HCT116 (cell line): ENCODE data around the gene SERPINI2. TPM values are rescaled to one million over a fixed set of nuclear protein-coding genes. Genes with fewer than 3 reads are reported as not detected.

Source experiments
- ATAC-seq: fragments of 200-7000 bp; cut with Tn5 transposase; 2 replicates; pipeline ENCODE4 v1.9.1; 2020; ENCODE audit warnings: mild to moderate bottlenecking, moderate library complexity
- BruUV-seq: library from RNA; stranded (reverse); fragments of 400-500 nt; replicated peaks from 2 replicates; lab custom pipeline; 2021; lab: Mats Ljungman, UMichigan
- CTCF ChIA-PET: fragments of 300-600 bp; sonication (Branson Sonifier 250); formaldehyde crosslinking; loops from one replicate; lab custom pipeline; 2021; ENCODE audit warnings: antibody characterized with exemption; lab: Charles Lee
- POLR2A ChIA-PET: fragments of 300-600, 350-600 bp; sonication (Branson Sonifier 250); formaldehyde crosslinking; loops from one replicate; lab custom pipeline; 2021; ENCODE audit warnings: antibody characterized with exemption; lab: Charles Lee
- RAD21 ChIA-PET, 2 experiments: fragments of 300-600 bp; sonication (Branson Sonifier 250); formaldehyde crosslinking; loops; one replicate each; lab custom pipeline; 2023; ENCODE audit warnings: low total read pairs in 2 of 2; ENCODE audit not compliant: uncharacterized antibody in 2 of 2, unreplicated experiment in 2 of 2, low non-redundant PET in 1 of 2; lab: Charles Lee
- DNase-seq: peaks from one replicate; pipeline ENCODE4 v3.0.0-alpha.2; 2010; ENCODE audit warnings: low read depth, low spot score
- H2AFZ ChIP-seq: fragments of 200-600 bp; shearing (Covaris generic), sonication (generic); 2 replicates; pipeline ENCODE4 v1.6.1; 2017; ENCODE audit warnings: low read depth, mixed run types, mixed read lengths, antibody characterized with exemption, low read length; ENCODE audit not compliant: poor library complexity, severe bottlenecking
- H3K27ac ChIP-seq: 2 replicates; pipeline ENCODE4 v1.5.1; 2012; ENCODE audit warnings: low read depth, low read length
- H3K27me3 ChIP-seq: fragments of 200-600 bp; sonication (generic); 2 replicates; pipeline ENCODE4 v1.6.1; 2016; ENCODE audit warnings: mixed run types, low read length, mixed read lengths; ENCODE audit not compliant: insufficient read depth
- H3K36me3 ChIP-seq, 2 experiments: fragments of 200-500 bp in 1 of 2; fragments of 200-600 bp in 1 of 2; sonication (Bioruptor generic) in 1 of 2; sonication (generic) in 1 of 2; 2 replicates each; pipeline versions ENCODE4 v1.5.1 to v1.6.1; 2014 to 2016; ENCODE audit warnings: low read length in 2 of 2, inconsistent platforms in 1 of 2, mixed read lengths in 1 of 2, mixed run types in 1 of 2; ENCODE audit not compliant: insufficient read depth in 2 of 2, control insufficient read depth in 1 of 2
- H3K4me1 ChIP-seq, 2 experiments: fragments of 200-600 bp in 1 of 2; sonication (generic) in 1 of 2; 2 replicates each; pipeline versions ENCODE4 v1.5.1 to v1.6.1; 2012 to 2017; ENCODE audit warnings: low read length in 2 of 2, inconsistent platforms in 1 of 2, mild to moderate bottlenecking in 1 of 2, mixed read lengths in 1 of 2, mixed run types in 1 of 2, moderate library complexity in 1 of 2; ENCODE audit not compliant: insufficient read depth in 2 of 2, control insufficient read depth in 1 of 2
- H3K4me2 ChIP-seq: fragments of 200-600 bp; sonication (generic); 2 replicates; pipeline ENCODE4 v1.6.1; 2017; ENCODE audit warnings: mixed run types, low read length, mixed read lengths
- H3K4me3 ChIP-seq, 2 experiments: fragments of 200-600 bp in 1 of 2; sonication (generic) in 1 of 2; replicated peaks in 1 of 2; 2 replicates each; pipeline ENCODE4 v1.5.1; 2011 to 2016; ENCODE audit warnings: low read length in 2 of 2, control low read depth in 1 of 2, low read depth in 1 of 2, mild to moderate bottlenecking in 1 of 2, mixed read lengths in 1 of 2, mixed run types in 1 of 2
- H3K79me2 ChIP-seq: fragments of 200-600 bp; sonication (generic); 2 replicates; pipeline ENCODE4 v1.6.1; 2017; ENCODE audit warnings: mild to moderate bottlenecking, mixed run types, low read length, moderate library complexity, mixed read lengths; ENCODE audit not compliant: insufficient read depth
- H3K9ac ChIP-seq: fragments of 200-600 bp; sonication (generic); 2 replicates; pipeline ENCODE4 v1.6.1; 2016; ENCODE audit warnings: low read length, mixed read lengths
- H3K9me2 ChIP-seq: fragments of 200-600 bp; sonication (generic), shearing (Covaris generic); 2 replicates; pipeline ENCODE4 v1.6.1; 2017; ENCODE audit warnings: mixed run types, mild to moderate bottlenecking, moderate library complexity; ENCODE audit not compliant: insufficient read depth
- H3K9me3 ChIP-seq, 2 experiments: fragments of 200-500 bp in 1 of 2; fragments of 200-600 bp in 1 of 2; sonication (Bioruptor generic) in 1 of 2; sonication (generic) in 1 of 2; 2 replicates each; pipeline ENCODE4 v1.6.1; 2014 to 2017; ENCODE audit warnings: low read length in 2 of 2, mixed read lengths in 2 of 2, inconsistent platforms in 1 of 2, low read depth in 1 of 2, mild to moderate bottlenecking in 1 of 2, mixed run types in 1 of 2, moderate library complexity in 1 of 2; ENCODE audit not compliant: control insufficient read depth in 1 of 2, insufficient read depth in 1 of 2
- H4K20me1 ChIP-seq: fragments of 200-600 bp; sonication (generic), shearing (Covaris generic); 2 replicates; pipeline ENCODE4 v1.6.1; 2017; ENCODE audit warnings: mixed run types, mild to moderate bottlenecking, moderate library complexity; ENCODE audit not compliant: insufficient read depth
- CBX3 ChIP-seq: IDR thresholded peaks from 2 replicates; pipeline ENCODE4 v1.6.1; 2012; ENCODE audit warnings: low read depth
- ELF1 ChIP-seq: IDR thresholded peaks from 2 replicates; pipeline ENCODE4 v1.6.1; 2012; ENCODE audit warnings: low read depth, borderline replicate concordance
- EZH2 ChIP-seq: fragments of 200-600 bp; sonication (generic); IDR thresholded peaks from 2 replicates; pipeline ENCODE4 v1.6.1; 2017; ENCODE audit warnings: antibody characterized with exemption, mixed run types
- FOSL1 ChIP-seq: IDR thresholded peaks from 2 replicates; pipeline ENCODE4 v1.6.1; 2012; ENCODE audit warnings: low read depth
- JUND ChIP-seq: IDR thresholded peaks from 2 replicates; pipeline ENCODE4 v1.6.1; 2012
- POLR2AphosphoS5 ChIP-seq: IDR thresholded peaks from 2 replicates; pipeline ENCODE4 v1.6.1; 2011; ENCODE audit warnings: mild to moderate bottlenecking, low read depth, low read length, moderate library complexity
- RAD21 ChIP-seq: IDR thresholded peaks from 2 replicates; pipeline ENCODE4 v1.6.1; 2012; ENCODE audit warnings: low read depth, mild to moderate bottlenecking
- SIN3A ChIP-seq: IDR thresholded peaks from 2 replicates; pipeline ENCODE4 v1.6.1; 2012; ENCODE audit warnings: low read depth
- SP1 ChIP-seq: IDR thresholded peaks from 2 replicates; pipeline ENCODE4 v1.6.1; 2012; ENCODE audit warnings: low read depth
- ZNF274 ChIP-seq: fragments of 200-500 bp; sonication (Bioruptor generic); IDR thresholded peaks from 2 replicates; pipeline ENCODE4 v1.6.1; 2014; ENCODE audit warnings: mild to moderate bottlenecking, low read depth, low read length, inconsistent platforms
- intact Hi-C: fragments of 100-400 bp; cut with micrococcal nuclease; formaldehyde crosslinking; loops from 2 replicates; pipeline ENCODE4 v1.10.0; 2022
- total RNA-seq: library from RNA; stranded (reverse); gene quantifications from one replicate; pipeline ENCODE4 v1.2.1, GENCODE V29; 2021; ENCODE audit not compliant: unreplicated experiment
- TF ChIP-seq, protein P1 (sequence below), 3 experiments: fragments of 200-600 bp in 1 of 3; sonication (generic) in 1 of 3; IDR thresholded peaks in 2 of 3; conservative IDR thresholded peaks in 1 of 3; 2 replicates each; pipeline ENCODE4 v1.5.1; 2012 to 2017; ENCODE audit warnings: low read depth in 2 of 3, low read length in 2 of 3, antibody characterized with exemption in 1 of 3, borderline replicate concordance in 1 of 3, control low read depth in 1 of 3, mild to moderate bottlenecking in 1 of 3, mixed read lengths in 1 of 3, mixed run types in 1 of 3, moderate library complexity in 1 of 3; ENCODE audit not compliant: insufficient read depth in 1 of 3
- TF ChIP-seq, protein P2 (sequence below): IDR thresholded peaks from 2 replicates; pipeline ENCODE4 v1.6.1; 2011; ENCODE audit warnings: mild to moderate bottlenecking, low read length, moderate library complexity; ENCODE audit not compliant: insufficient replicate concordance; ENCODE audit errors: extremely low read depth
- TF ChIP-seq, protein P3 (sequence below): IDR thresholded peaks from 2 replicates; pipeline ENCODE4 v1.6.1; 2012; ENCODE audit warnings: low read depth
- TF ChIP-seq, protein P4 (sequence below): IDR thresholded peaks from 2 replicates; pipeline ENCODE4 v1.6.1; 2012

SERPINI2 gene
- total RNA-seq, 1 experiment from 2014 or later, result 0.27 TPM

DNA sequence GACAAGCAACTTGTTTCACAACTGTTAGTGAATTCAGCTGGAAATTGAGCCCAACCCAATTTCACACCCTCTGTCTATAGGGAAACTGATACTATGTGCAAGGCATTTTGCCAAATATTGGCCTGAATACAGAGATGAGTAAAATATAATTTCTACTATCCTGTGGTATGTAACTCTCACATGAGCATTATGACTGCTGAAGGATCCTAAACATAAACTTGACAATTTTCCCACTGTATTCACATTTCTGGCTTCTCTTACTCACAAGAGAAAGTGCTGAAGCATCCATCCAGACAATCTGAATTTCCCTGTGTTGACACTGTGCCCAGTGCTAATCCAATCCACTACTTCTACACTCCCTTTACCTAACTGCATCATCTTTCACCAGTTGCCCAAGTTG, 28.4 kb downstream of the SERPINI2 start:
- intact Hi-C loops, result no loop called here
- no peaks in the 10 kb centered on the region for H3K9me2 ChIP-seq
- no peak overlapping the region for H3K27ac ChIP-seq
- H4K20me1 ChIP-seq, result no peaks in the 10 kb centered on the region
- no peaks in the 10 kb centered on the region for H3K9me3 ChIP-seq
- BruUV-seq, result no TSS peak
- CTCF ChIA-PET, result no interaction called here
- no peak for DNase-seq
- no peak overlapping the region for H3K4me2 ChIP-seq
- no peak overlapping the region for H2AFZ ChIP-seq
- no peak overlapping the region for H3K4me3 ChIP-seq
- POLR2A ChIA-PET, result no interaction called here
- RAD21 ChIA-PET, result no interaction called here
- no peak overlapping the region for H3K9ac ChIP-seq
- no peaks in the 10 kb centered on the region for H3K36me3 ChIP-seq
- H3K4me1 ChIP-seq, result no peaks in the 10 kb centered on the region
- TF ChIP-seq, protein P1, sequence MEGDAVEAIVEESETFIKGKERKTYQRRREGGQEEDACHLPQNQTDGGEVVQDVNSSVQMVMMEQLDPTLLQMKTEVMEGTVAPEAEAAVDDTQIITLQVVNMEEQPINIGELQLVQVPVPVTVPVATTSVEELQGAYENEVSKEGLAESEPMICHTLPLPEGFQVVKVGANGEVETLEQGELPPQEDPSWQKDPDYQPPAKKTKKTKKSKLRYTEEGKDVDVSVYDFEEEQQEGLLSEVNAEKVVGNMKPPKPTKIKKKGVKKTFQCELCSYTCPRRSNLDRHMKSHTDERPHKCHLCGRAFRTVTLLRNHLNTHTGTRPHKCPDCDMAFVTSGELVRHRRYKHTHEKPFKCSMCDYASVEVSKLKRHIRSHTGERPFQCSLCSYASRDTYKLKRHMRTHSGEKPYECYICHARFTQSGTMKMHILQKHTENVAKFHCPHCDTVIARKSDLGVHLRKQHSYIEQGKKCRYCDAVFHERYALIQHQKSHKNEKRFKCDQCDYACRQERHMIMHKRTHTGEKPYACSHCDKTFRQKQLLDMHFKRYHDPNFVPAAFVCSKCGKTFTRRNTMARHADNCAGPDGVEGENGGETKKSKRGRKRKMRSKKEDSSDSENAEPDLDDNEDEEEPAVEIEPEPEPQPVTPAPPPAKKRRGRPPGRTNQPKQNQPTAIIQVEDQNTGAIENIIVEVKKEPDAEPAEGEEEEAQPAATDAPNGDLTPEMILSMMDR (IDR thresholded peaks at IDR 0.05 in 2 of 3, conservative IDR thresholded peaks at IDR 0.05 in 1 of 3; ENCODE audit: borderline replicate concordance in 1 of 3, insufficient read depth in 1 of 3, low read depth in 2 of 3, low read length in 2 of 3), result no peak
- TF ChIP-seq SP1, result no peak
- TF ChIP-seq, protein P2, sequence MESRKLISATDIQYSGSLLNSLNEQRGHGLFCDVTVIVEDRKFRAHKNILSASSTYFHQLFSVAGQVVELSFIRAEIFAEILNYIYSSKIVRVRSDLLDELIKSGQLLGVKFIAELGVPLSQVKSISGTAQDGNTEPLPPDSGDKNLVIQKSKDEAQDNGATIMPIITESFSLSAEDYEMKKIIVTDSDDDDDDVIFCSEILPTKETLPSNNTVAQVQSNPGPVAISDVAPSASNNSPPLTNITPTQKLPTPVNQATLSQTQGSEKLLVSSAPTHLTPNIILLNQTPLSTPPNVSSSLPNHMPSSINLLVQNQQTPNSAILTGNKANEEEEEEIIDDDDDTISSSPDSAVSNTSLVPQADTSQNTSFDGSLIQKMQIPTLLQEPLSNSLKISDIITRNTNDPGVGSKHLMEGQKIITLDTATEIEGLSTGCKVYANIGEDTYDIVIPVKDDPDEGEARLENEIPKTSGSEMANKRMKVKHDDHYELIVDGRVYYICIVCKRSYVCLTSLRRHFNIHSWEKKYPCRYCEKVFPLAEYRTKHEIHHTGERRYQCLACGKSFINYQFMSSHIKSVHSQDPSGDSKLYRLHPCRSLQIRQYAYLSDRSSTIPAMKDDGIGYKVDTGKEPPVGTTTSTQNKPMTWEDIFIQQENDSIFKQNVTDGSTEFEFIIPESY, result no peak
- TF ChIP-seq, protein P3, sequence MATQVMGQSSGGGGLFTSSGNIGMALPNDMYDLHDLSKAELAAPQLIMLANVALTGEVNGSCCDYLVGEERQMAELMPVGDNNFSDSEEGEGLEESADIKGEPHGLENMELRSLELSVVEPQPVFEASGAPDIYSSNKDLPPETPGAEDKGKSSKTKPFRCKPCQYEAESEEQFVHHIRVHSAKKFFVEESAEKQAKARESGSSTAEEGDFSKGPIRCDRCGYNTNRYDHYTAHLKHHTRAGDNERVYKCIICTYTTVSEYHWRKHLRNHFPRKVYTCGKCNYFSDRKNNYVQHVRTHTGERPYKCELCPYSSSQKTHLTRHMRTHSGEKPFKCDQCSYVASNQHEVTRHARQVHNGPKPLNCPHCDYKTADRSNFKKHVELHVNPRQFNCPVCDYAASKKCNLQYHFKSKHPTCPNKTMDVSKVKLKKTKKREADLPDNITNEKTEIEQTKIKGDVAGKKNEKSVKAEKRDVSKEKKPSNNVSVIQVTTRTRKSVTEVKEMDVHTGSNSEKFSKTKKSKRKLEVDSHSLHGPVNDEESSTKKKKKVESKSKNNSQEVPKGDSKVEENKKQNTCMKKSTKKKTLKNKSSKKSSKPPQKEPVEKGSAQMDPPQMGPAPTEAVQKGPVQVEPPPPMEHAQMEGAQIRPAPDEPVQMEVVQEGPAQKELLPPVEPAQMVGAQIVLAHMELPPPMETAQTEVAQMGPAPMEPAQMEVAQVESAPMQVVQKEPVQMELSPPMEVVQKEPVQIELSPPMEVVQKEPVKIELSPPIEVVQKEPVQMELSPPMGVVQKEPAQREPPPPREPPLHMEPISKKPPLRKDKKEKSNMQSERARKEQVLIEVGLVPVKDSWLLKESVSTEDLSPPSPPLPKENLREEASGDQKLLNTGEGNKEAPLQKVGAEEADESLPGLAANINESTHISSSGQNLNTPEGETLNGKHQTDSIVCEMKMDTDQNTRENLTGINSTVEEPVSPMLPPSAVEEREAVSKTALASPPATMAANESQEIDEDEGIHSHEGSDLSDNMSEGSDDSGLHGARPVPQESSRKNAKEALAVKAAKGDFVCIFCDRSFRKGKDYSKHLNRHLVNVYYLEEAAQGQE, result no peak
- TF ChIP-seq FOSL1, result no peak
- TF ChIP-seq ELF1, result no peak
- TF ChIP-seq EZH2, result no peak
- no peak for TF ChIP-seq RAD21
- TF ChIP-seq CBX3, result no peak
- no peak for TF ChIP-seq POLR2AphosphoS5
- no peak for TF ChIP-seq JUND
- TF ChIP-seq, protein P4, sequence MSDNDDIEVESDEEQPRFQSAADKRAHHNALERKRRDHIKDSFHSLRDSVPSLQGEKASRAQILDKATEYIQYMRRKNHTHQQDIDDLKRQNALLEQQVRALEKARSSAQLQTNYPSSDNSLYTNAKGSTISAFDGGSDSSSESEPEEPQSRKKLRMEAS, result no peak
- TF ChIP-seq ZNF274, result no peak
- no peak for TF ChIP-seq SIN3A
- TF ChIP-seq, all 23 proteins: peak for 0
- ATAC-seq, result no peak
- no peaks in the 10 kb centered on the region for H3K79me2 ChIP-seq
- no peaks in the 10 kb centered on the region for H3K27me3 ChIP-seq
